Measurements from ENCODE around the gene VRTN.
A peak's percentile ranks its signal among the peaks of the same experiment; 100 is the strongest.
"Not testable (repeated sequence)": the region's sequence is repeated elsewhere in the genome, so short reads cannot be mapped to it uniquely, and the experiment has no call there.

The VRTN gene

DNA sequence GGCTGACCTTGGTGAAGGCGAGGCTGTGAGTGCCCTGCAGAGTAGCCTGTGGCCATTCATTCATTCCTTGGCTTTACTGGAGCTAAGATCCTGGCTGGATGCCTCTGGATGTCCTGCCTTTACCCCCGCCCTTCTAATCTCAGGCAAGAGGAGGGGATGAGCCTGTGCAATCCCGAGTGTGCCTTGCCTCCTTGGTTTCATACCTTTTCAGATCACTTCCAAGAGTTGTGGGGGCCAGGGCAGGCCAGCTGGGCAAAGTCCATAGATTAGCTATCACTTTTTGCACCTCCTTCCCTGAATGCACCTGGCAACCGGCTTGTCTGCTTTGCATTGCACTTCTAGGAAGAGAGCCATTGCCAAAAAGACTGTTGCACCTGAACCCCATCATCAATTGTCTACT is 1.5 kb downstream of the VRTN start:
- DNase-seq: no peak

DNA sequence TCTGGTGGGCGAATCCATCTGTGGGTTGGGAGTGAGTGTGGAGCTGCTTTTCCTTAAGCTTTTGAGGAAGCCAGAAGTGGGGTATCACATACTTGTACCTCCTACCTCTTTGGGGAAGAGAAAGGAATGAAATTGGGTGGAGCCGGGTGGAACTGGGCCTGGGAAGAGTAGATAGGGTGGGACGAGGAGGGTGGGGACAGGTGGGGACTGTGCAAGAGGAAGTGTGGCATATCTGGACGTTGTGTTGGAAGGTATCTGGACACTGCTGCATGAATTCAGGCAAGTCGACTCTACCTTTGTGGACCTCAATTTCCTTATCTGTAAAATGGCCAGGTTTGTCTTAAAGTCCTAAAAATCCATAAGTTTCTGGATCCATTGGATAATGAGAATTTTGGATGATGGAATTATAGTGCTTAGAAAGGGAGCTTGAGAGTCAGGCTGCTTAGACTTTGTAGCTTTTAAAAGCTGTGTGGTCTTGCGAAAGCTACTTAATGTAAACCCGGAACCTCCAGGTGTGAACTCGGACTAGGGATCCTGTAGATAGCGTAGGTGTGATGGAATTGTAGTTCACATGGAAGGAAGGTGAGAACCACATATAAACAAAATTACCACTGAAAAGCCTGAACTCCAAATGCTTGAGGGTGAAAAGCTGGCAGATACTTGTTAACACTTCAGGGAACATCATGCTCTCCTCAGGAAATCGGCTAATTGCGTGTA is 2.1 kb downstream of the VRTN start:
- no peak for DNase-seq

DNA sequence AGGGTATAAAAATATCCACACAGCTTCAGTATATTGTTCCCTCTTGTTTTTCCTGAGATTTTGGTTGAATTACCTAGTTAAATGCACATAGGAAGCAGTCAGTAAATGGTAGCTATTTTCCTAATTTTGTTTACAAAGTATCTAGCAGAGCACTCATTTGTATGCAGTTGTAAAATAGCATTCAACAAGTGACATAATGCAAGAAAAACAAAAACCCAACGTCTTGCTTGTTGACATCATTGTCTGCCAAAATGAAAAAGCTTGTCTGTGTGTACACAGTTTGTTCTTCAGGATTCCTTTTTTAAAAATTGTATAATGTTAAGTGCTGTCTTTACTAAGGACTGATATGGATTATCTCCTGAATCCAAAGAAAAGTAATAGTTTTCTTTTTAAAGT is 2.7 kb downstream of the VRTN start:
- DNase-seq: no peak

GRCh38 chr14:74356892-74357575 is 8.8 kb downstream of the VRTN start:
- DNase-seq: no peak

DNA sequence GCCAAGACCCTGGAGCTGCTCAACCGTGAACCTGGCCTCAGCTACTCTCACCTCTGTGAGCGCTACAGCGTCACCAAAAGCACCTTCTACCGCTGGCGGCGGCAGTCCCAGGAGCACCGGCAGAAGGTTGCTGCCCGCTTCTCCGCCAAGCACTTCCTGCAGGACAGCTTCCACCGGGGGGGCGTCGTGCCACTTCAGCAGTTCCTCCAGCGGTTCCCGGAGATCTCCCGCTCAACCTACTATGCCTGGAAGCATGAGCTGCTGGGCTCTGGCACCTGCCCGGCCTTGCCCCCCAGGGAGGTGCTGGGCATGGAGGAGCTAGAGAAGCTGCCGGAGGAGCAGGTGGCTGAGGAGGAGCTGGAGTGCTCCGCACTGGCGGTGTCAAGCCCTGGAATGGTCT is 9.3 kb downstream of the VRTN start:
- DNase-seq: peak; percentile 7

GRCh38 chr14:74358176-74358829 is 10.0 kb downstream of the VRTN start:
- DNase-seq: no peak

DNA sequence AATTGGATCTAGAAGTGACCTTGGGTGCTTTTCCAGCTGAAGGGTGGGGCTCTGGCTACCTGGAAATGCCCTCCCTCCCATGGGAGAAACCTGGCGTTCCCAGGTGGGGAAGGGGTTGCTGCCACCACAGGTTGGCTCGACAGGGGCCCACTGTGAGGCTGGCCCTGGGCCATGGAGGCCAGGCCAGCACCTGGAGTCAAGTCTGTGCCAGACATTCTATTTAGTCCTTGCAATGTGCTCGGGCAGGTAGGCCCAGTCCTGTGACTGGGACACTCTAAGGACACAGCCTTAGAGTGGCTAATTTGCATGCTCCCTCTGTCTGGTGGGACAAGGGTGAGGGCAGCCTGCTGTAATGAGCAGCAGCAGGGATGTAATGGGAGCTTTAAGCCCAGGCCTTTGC is 11.9 kb downstream of the VRTN start:
- no peak for DNase-seq

- peak; percentile 77 for DNase-seq
These were observed 14.2 kb downstream of the VRTN start for GRCh38 chr14:74362361-74362915.

DNA sequence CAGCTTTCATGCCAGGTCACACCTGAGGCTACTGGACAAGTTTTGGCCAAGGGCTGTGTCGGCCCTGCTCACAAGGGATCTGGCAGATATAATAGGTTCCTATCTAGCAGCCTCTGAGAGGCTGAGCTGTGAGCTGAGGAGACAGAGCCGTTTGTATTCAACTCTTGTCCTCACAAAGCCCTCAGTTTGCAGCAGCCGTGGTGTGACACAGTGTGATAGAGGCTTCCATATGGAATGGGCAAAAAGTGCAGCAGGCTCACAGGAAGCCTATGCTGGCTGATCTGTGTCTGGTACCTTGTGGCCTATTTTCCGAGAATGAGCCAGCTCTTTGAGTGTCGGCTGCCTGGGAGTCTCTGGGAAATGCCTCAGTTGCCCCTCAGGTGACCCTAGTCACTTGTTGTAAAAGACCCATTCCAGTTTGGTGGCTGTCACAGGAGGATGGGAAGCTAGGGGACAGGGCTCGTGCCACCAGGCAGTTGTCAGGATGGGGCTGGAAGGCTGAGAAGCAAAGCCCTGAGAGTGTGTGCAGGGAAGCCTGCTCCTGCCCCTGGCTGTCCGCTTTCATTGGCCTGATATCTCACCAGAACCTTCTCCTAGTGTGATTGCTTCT is 16.1 kb downstream of the VRTN start:
- peak; percentile 14 for DNase-seq

DNA sequence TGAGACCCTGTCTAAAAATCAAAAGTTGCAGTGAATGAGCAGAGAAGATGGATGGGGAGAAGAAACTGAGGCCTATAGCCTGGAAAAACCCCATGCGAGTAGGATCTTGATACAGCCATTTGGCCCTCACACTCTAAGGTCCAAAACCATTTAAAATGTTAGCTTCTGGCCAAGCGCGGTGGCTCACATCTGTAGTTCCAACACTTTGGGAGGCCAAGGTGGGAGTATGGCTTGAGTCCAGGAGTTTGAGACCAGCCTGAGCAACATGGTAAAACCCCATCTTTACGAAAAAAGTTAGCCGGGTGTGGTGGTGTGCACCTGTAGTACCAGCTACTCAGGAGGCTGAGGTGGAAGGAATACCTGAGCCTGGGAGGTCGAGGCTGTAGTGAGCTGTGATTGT is 19.8 kb downstream of the VRTN start:
- DNase-seq: no peak

- no peak for DNase-seq
These were observed 20.2 kb downstream of the VRTN start for GRCh38 chr14:74368441-74368840.

- DNase-seq: no peak
These were observed 29.9 kb downstream of the VRTN start for GRCh38 chr14:74377976-74378690.

- DNase-seq: no peak
These were observed 31.9 kb downstream of the VRTN start for GRCh38 chr14:74380172-74380571.

- DNase-seq: no peak
These were observed 32.6 kb downstream of the VRTN start for GRCh38 chr14:74380845-74381244.

- not testable (repeated sequence) for DNase-seq
These were observed 33.3 kb downstream of the VRTN start for GRCh38 chr14:74381571-74381970.

- no peak for DNase-seq
These were observed 34.0 kb downstream of the VRTN start for GRCh38 chr14:74382231-74382630.

DNA sequence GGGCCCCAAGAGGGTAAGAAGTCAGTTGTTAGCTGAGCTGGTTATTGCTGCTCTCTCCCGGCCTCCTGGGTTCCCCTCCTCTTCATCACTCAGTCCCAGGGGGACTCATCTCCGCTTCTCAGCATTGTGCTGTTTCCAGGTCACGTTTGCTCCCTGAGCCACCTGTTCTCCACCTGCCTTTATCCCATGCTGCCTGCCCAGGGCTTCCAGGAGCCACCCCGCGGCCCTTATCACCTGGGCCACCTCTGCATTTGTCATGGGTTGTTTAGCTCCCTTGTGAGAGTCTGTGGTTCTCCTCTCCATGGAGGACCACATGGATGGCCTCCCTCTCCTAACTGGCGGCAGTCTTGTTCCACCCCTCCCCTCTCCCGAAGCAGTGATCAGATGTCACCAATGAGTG is 41.7 kb downstream of the VRTN start:
- no peak for DNase-seq

DNA sequence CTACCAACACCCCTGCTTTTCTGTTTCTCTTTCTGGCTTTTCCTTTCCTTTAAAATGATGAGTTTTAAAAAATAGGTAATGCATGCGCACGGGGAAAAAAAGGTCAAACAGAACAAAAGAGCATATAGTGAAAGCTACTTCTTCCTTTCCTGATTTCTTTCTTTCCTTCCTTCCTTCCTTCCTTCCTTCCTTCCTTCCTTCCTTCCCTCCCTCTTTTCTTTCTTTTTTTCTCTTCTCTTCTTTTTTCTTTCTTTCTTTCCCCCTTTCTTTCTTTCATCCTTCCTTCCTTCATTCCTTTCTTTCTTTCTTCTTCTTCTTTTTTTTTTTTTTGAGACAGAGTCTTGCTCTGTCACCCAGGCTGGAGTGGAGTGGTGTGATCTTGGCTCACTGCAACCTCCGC is 42.2 kb downstream of the VRTN start:
- not testable (repeated sequence) for DNase-seq

- DNase-seq: no peak
These were observed 43.2 kb downstream of the VRTN start for GRCh38 chr14:74391479-74391878.

- DNase-seq: no peak
These were observed 44.6 kb downstream of the VRTN start for GRCh38 chr14:74392616-74393570.

DNA sequence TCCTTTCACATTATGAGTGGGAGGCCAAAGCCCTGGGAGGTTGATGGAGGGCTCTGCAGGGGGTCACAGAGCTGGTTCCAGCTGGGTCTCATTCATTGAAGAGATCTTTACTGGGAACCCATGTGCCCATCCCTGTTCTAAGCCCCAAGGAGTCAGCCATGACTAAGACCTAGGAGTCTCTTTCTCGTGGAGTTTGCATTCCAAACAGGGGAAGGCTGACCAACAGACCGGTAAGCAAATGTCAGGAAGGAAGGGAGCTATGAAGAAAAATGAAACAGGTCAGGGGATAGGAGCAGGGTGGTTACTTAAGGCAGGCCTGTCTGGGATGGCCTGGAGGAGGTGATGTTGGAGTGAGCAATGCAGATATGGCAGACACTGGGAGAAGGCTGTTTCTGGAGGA is 46.3 kb downstream of the VRTN start:
- DNase-seq: no peak

- no peak for DNase-seq
These were observed 46.8 kb downstream of the VRTN start for GRCh38 chr14:74395094-74395493.
